PC-3 (cell line): Measurements from ENCODE around the gene RNU6-1.

Source experiments
- EZH2 ChIP-seq: fragments of 300-600 bp; sonication (generic); IDR thresholded peaks from one replicate; pipeline ENCODE4 v1.6.1; 2017; ENCODE audit warnings: antibody characterized with exemption, mild to moderate bottlenecking, low read length; ENCODE audit not compliant: unreplicated experiment
- EZH2phosphoT487 ChIP-seq: fragments of 300-600 bp; sonication (generic); IDR thresholded peaks from 2 replicates; pipeline ENCODE4 v1.6.1; 2018; ENCODE audit warnings: mild to moderate bottlenecking, antibody characterized with exemption, low read length, borderline replicate concordance
- TF ChIP-seq, protein P1 (sequence below): fragments of 300-600 bp; sonication (generic); conservative IDR thresholded peaks from 2 replicates; pipeline ENCODE4 v1.5.1; 2017; ENCODE audit warnings: antibody characterized with exemption, low read depth, mild to moderate bottlenecking, low read length

DNA sequence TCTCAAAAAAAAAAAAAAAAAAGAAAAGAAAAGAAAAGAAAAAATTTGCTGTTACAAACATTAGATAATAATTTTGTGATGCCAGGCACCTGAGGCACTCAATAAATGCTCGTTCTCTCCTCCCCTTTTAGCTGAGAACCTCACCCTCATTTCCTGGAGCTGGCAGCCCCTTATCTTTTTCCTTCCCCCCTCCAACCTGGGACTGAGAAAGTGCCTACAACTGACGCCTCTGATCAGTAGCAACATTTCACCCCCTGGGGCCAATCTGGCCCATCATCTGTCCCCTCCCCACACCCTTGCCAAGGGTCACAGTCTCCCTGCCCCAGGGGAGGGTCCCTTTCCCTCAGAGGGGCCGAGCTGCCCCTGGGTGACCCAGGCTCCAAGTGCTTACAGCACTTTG, 12.6 kb upstream of the RNU6-1 start:
- TF ChIP-seq, protein P1, sequence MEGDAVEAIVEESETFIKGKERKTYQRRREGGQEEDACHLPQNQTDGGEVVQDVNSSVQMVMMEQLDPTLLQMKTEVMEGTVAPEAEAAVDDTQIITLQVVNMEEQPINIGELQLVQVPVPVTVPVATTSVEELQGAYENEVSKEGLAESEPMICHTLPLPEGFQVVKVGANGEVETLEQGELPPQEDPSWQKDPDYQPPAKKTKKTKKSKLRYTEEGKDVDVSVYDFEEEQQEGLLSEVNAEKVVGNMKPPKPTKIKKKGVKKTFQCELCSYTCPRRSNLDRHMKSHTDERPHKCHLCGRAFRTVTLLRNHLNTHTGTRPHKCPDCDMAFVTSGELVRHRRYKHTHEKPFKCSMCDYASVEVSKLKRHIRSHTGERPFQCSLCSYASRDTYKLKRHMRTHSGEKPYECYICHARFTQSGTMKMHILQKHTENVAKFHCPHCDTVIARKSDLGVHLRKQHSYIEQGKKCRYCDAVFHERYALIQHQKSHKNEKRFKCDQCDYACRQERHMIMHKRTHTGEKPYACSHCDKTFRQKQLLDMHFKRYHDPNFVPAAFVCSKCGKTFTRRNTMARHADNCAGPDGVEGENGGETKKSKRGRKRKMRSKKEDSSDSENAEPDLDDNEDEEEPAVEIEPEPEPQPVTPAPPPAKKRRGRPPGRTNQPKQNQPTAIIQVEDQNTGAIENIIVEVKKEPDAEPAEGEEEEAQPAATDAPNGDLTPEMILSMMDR = no peak
- TF ChIP-seq EZH2phosphoT487 (no peak), EZH2 (no peak)
